Measurements from ENCODE around the gene LYZL2.
"Not testable (repeated sequence)": the region's sequence is repeated elsewhere in the genome, so short reads cannot be mapped to it uniquely, and the experiment has no call there.

The LYZL2 gene

DNA sequence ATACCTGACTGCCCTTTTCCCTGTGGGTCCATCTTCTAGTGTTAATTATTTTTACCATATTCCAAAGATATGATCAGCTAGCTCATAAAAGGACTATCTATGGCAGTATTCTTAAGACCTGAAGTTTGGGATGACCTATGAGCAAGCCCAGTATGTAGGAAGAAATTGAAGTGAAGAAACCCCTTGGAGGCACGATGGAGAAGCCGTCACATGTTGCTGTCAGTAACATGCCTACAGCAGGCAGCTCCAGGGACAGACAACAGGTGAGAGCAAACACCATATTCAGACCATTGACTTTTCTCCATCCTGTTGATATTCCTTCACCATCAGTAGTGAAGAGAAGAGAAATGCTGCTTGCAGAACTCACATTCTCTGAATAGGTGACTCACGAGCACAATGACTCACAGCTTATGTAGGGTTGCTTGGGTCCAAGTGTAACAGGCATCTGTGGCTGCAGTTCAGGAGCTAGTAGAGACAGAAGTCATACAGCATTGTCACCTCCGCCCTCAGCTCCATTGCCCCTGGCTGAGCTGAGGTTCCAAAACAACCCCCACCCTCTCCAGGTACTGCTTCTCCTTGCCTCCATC, 8.4 kb upstream of the LYZL2 start:
- DNase-seq (ENCODE audit: low read depth): no peak

DNA sequence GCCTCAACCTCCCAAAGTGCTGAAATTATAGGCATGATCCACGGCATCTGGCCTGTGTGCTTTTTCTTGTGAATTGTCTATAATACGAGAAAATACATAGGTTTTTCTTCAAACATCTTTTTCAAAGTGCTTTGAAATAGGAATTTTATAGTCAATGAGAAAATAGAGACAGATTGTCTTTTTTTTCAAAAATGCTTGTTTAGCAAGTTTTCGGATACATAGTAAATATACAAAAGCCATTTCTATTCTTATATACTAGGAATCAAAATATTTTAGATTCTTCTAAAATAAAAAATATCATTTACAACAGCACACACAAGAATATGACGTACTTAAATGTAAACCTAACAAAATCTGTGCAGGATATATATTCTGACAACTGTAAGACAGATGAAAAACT, 1.6 kb upstream of the LYZL2 start:
- no peak for DNase-seq (ENCODE audit: low read depth)

DNA sequence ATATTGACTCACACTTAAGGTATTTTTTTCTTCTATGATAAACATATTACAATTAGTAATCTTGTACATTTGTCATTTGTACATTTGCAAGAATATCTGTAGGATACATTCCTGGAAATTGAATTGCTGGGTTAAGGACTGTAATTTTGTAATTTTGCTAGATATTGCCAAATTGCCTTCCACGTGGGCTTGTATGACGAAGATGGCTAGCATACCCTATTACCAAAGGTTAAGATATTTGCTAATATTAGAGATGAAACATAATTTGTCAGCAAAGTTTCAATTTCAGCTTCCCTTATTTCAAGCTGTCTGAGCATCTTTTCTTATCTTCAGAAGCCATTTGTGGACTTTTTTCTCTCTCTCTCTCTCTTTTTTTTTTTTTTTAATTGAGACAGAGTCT, 1.0 kb upstream of the LYZL2 start:
- DNase-seq (ENCODE audit: low read depth): no peak

DNA sequence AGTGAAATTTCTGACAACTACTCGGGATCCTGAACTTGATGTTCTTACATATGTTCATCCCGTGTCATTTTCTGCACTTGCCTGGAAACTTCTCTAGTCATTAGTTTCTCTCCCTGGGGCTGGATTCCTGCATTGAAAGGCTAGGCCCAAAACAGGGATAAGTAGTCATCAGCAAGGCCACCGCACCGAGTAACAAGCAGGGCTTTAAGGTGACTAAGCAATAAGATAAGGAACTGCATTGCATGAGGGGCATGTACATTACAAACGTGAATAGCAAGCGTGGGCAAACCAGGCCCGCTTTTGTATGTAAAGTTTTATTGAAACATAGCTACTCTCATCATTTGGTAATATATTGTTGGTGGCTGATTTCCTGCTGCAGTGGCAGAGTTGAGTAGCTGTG, 977 bp downstream of the LYZL2 start:
- DNase-seq (ENCODE audit: low read depth): not testable (repeated sequence)

DNA sequence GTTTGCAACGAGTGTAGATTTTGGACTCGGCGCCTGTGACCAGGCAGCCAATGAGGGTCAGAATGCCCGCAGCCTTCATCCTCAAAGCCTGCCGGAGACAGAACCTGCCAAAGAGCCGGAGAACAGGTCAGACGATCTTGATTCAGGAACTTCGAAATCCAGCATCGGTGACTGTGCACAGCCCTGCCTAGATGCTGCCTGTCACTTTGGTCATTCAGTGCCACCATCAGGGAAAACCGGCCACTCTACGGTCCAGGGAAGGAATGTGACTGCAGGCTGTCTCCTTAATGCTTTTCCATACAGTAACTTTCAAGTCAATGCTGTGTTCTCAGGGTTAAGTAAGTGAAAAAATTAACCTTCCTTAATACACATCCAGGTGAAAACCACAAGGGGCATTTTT, 2.7 kb downstream of the LYZL2 start:
- not testable (repeated sequence) for DNase-seq (ENCODE audit: low read depth)

DNA sequence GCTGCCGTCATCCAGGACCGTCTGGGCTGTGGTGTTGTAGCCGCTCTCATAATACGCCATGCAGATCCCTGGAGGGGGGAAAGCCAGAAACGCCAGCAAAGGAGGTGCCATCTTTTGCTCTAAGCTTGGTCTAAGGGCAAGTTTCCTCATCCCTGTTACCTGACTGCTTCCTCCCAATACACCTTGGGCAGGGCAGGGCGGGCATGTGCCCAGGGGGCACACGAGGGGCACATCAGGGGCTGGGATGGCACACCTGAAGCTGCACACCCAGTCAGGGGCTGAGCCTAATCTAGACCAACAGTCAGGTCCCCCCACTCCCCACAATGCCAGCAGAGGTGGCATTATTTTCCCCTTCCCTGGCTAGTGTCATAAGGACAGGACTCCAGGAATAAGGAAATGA, 3.4 kb downstream of the LYZL2 start:
- not testable (repeated sequence) for DNase-seq (ENCODE audit: low read depth)

DNA sequence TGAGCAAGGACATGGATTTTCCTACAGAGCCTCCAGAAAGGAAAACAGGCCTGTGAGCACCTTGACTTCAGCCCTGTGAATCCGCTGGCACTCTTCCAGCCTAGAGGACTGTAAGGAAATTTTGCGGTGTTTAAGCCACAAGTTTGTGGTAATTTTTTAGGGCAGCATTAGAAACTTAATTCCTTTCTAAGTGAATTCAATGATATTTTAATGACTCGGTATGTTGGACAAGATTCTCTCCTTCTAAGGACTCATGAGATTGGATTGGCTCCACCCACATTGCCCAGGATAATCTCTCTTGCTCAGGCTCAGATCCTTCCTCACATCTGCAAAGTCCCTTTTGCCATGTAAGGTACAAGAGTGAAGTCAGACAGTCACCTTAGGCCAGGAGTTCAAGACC, 4.5 kb downstream of the LYZL2 start:
- no peak for DNase-seq (ENCODE audit: low read depth)

DNA sequence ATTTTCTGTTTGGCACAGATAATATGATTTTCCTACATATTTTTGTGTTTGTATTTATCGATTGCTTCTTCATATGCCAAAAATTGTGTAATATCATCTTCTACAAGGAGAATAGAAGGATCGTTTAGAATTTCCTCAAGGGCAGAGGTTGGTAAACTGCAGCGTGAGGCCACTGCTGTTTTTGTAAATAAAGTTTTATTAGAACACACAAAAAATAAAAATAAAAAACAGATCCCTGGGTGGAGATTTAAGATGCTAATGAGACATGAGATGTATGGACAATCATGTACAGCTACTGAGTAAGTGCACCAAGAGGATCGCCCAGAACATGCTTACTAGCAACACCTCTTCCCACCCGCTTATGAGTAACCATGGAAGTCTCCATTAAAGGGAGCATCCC, 9.6 kb downstream of the LYZL2 start:
- DNase-seq (ENCODE audit: low read depth): no peak

DNA sequence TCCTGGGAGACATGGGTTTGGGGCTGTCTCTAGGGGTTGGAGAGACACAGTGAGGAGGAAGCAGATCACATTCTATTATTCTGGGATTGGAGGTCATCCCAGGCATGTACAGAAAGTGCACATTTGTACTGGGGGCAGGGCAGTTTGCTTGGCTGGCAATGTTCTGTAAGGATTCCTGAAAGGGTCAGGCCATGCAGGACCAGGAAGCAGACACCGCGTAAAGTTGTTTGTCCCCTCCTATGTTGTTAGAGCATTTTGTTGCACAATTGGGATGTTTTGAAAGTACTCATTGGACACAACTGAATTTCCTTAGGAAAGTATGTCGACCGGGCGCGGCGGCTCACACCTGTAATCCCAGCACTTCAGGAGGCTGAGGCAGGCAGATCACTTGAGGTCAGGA, 12.5 kb downstream of the LYZL2 start:
- DNase-seq (ENCODE audit: low read depth): no peak

DNA sequence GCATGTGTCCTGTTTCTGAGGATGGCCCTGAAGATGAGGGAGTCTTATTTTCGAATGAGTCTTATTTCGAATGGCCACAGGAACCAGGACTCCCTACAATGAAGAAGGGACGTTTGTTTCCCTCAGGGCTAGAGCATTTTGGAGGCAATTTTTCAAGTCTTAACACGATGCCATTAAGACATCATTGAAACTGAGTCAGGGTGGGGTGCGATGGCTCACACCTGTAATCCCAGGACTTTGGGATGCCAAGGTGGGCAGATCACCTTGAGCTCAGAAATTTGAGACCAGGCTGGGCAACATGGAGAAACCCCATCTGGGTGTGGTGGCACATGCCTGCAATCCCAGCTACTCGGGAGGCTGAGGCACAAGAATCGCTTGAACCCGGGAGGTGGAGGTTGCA, 18.5 kb downstream of the LYZL2 start:
- DNase-seq (ENCODE audit: low read depth): not testable (repeated sequence)

DNA sequence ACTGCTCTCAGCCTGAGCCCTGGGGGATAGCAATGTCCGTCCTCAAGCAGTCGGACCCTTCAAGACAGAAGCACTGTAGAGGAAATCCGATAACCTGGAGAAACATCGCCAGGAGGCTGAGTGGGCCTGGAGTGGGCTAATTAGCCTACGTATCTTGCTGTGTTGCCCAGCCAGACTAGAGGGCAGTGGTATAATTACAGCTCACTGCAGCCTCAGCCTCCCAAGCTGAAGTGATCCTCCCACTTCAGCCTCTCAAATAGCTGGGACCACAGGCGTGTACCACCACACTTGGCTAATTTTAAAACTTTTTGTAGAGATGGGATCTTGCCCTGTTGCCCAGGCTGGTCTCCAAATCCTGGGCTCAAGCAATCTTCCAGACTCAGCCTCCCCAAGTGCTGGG, 21.7 kb downstream of the LYZL2 start:
- DNase-seq (ENCODE audit: low read depth): no peak

DNA sequence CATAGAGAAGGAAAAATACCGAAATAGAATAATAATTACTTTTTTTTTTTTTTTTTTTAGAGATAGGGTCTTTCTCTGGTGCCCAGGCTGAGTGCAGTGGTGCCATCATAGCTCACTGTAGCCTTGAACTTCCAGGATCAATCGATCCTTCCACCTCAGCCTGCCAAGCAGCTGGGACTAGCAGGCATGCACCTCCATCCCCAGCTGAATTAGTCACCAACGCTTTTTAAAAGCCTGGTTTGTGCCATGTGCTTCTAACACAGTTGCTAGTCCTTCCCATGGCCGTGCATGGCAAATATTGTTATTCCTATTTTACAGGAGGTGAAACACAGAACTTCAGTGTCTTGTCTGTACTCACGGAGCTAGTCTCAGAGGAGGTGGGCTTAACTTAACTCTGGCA, 23.2 kb downstream of the LYZL2 start:
- DNase-seq (ENCODE audit: low read depth): no peak

DNA sequence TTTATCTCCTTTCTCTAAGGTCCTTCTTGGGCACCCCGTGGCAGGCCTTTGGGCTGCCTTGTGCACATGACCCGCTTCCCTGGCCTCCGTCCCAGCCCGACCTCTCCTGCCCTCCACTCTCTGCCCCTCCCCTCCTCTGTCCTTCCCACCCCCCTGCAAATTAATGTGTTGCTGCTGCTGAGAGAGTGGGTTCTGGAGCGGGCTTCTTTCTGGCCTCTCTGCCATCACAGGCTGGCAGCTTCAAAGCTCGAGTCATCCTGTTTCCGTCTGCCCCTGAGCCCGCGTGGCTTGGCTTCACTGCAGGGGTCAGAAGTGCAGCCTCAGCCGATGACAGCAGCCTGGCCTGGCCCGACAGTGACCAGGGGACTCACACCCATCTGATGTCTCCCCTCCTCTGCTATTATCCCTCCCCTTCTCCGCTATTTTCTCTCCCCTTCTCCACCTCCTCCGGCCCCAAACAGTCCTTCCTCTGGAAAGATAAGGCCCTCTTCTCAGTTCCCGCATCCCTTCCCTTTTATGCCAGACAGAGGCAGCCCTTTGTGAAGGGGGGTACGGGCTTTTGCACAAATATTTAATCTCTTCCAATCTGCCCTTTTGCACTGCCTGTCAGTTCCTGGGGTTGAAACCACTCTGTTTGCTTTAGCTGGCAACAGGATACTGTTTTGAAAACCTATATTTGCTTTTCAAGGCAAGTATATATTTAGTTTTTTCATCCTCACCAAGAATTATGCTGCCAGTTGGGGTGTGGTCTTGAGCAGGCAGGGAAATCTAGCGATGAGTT, 24.0 kb downstream of the LYZL2 start:
- DNase-seq (ENCODE audit: low read depth): not testable (repeated sequence)

DNA sequence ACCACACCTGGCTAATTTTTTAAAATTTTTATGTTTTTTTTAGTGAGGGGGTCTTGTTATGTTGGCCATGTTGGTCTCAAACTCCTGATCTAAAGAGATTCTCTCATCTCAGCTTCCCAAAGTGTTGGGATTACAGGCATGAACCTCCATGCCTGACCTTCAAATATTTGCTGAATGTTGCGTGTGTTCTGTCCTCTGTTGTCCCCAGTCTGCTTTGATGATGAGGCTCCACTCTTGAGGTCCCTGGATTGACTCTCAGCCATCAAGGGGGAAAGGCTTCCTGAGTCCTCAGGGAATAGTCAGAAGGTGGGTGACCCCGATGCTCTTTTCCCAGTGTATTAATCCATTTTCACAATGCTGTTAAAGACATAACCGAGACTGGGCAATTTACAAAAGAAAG, 26.0 kb downstream of the LYZL2 start:
- no peak for DNase-seq (ENCODE audit: low read depth)

DNA sequence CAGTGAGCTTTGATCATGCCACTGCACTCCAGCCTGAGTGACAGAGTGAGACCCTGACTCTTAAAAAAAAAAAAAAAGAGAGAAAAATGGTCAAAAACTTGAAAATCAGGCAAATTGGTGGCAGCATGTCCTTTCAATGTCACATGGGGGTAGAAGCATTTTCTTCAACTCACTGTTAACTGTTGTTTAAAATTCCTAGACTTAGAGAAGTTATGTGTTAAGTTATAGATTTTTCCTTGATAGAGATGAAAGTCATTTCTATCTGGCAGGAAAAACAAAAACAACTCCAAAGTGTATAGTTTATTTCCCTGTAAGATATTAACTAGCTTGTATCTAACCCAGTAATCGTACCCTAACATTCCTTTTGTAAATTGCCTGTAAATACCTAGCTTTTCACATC, 26.8 kb downstream of the LYZL2 start:
- no peak for DNase-seq (ENCODE audit: low read depth)

DNA sequence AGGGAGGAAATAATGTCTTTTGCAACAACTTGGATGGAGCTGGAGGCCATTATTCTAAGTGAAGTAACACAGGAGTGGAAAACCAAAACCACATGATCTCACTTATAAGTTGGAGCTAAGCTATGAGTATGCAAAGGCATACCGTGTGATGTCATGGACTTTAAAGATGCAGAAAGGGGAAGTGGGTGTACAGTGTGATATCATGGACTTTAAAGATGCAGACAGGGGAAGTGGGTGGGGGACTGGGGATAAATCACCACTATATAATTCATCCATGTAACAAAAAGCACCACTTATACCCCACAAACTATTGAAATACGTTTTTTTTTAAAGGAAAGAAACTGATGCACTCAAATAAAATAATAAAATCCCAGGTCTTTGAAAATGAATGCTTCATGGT, 29.5 kb downstream of the LYZL2 start:
- no peak for DNase-seq (ENCODE audit: low read depth)

DNA sequence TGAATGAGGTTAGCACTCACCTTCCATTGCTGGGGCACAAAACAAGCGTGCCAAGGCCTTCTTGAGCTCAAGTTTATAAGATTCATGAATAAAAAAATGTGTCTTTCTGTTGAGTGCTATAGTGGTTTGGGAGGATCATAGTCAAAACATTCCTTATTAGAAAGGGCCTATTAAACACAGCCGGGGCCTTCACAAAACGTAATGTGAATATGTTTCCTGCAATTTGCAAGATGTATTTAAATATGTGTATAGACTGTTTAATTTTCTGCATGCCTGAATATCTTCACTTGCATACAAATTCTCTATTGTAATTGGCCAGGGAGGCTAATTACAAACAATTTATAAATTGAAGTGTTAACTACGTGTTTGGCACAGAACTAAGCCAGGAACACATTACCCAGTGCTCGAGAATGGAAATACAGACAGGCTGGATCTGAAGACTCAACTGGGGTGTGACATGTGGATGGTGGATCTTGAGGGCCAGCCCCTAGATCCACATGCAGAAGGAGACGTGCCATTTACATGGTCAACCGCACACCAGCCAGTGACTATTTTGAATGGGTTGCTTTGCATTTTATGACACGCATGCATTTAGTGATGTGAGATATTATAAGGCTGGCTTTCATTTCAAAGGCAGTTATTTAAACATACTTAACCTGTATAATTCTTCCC, 31.3 kb downstream of the LYZL2 start:
- DNase-seq (ENCODE audit: low read depth): no peak

DNA sequence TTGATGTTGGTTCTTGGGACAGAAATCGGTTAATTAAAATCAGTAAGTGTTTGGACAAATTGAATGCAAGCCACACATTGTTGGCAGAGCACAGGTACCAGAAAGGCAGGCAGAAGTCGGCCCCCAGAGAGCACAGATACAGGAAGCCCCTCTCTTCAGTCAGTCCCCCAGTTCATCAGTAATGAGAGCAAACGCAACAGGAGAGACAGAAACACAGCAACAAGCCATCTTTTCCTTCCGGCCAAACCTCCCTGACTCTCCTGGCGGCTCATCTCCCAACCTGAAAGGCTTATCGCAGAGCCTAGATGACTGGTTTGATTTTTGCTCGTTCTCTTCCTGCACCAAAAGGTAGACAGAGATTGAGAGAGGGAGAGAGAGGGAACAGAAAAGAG, 32.1 kb downstream of the LYZL2 start:
- not testable (repeated sequence) for DNase-seq (ENCODE audit: low read depth)

DNA sequence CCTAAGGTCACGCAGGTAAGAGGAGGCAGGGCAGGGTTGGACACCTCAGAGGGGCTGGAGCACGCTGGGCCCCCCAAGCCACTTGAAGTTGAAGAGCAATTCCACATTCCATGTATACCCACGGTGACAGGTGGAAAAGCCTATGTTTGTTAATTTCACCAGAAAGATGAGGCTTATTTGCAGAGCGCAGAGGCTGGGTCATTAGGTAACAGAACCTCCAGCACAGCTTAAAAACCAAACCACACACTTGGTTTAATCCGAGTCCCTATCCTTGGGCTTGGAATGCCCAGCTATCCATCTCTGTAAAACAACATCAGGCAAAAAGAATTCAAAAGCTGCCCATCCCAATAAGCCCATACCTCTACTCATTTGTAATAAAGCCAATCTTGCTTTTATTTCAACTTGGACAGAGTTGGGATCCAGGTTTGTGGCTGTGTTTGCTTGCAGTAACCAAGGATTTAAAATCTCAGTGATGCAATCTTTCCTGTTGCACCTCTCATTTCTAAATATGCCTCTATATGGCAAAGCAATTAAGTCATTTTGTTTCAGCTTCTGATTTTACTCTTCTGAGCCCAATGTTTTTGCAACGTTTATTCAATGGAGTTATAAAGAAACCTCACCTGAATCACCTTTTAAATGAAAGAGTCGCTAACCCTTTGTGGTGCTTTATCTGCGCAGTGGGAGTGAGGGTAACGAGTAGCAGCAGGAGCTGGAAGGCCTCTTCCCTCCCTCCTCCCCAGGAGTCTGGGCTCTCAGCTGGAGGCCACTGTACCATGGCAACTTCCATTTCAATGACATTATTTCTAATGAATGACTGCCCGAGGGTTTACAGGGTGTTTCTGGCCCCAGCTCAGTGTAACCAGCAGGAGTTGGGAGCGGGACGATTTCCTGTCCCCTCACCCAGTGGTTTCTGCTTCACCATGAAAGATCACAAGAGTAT, 32.8 kb downstream of the LYZL2 start:
- DNase-seq (ENCODE audit: low read depth): not testable (repeated sequence)

DNA sequence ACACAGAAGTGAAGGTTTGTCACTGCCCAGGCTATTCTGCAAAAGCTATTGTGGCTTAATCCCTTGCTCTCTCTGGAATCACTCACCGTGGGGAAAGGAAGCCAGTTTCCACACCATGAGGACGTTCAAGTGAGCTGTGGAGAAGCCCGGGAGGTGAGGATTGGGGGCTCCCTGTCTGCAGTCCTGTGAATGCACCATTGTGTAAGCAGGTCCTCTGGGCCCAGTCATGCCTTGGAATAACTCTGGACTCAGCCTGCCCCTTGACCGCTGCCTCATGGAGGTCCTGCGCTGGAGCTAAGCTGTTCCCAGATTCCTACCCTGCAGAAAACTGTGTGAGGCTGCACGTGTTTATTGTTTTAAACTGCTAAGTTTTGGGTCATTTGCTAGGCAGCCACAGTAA, 33.5 kb downstream of the LYZL2 start:
- DNase-seq (ENCODE audit: low read depth): no peak

DNA sequence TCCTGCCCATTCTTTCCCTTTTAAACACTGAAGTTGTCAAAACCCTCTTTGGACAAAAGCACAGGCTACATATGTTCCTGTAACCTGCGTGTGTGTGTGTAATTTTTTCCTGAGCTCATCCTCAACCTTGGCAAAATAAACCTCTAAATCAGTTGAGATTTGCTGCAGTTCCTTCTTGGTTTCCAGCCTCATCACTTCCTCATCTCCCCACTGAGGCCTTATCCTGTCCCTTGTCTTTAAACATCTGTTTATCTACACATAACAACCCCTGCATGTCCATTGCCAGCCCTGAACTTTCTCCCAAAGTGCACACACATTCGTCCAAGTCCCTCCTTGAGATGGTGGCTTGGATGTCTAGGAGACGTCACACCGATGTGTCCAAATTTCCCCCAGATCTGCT, 35.5 kb downstream of the LYZL2 start:
- no peak for DNase-seq (ENCODE audit: low read depth)

DNA sequence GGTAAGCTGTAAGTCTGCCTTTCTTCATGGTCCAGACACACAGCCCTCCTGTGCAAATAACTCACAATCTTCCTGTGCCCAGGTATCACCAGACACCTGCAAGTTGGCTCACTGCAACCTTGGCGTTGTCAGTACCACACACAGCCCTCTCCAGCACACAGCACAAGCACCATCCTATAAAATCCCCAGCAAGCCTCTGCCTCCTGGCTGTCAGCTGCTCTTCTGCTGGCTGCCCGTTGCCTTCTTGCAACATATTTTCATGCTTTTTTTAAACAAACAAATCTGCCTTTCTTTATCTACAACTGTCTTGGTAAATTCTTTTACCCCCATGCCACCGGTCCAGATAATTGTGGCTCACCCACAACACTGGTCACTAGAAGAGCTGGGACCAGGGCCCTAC, 36.8 kb downstream of the LYZL2 start:
- not testable (repeated sequence) for DNase-seq (ENCODE audit: low read depth)
